ENCODE data around the gene PKDREJ.

DNA sequence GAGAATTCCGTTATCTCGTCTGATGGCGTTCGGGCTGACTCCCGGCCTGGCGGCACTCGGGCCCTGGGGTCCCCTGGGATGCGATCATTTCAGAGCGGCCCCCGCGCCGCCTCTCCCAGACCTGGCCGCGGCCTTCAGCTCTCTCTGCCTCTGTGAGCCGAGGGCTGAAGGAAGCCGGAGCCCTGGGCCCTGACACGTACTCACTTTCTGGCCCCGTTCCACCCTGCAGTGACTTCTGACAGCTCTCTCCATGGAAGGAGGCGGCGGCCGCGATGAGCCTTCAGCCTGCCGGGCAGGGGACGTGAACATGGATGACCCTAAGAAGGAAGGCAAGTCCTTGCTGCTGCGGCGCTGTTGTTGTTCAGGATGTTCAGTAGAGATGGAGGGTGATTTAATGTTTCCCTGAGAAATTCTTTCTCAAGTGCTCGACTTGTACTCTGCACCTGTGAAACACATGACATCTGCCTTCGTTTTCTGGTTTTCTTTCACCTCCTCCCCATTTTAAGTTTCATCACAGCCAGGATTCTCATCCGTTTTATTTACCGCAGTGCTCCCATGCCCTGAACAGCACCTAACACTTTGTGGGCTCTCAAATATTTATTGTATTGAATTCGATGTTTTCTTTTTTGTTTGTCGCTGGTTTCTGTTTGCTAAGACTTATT, 34.1 kb upstream of the PKDREJ start:
- TF ChIP-seq POLR2A (IDR thresholded peaks at IDR 0.05) = no peak
- TF ChIP-seq, protein P1, sequence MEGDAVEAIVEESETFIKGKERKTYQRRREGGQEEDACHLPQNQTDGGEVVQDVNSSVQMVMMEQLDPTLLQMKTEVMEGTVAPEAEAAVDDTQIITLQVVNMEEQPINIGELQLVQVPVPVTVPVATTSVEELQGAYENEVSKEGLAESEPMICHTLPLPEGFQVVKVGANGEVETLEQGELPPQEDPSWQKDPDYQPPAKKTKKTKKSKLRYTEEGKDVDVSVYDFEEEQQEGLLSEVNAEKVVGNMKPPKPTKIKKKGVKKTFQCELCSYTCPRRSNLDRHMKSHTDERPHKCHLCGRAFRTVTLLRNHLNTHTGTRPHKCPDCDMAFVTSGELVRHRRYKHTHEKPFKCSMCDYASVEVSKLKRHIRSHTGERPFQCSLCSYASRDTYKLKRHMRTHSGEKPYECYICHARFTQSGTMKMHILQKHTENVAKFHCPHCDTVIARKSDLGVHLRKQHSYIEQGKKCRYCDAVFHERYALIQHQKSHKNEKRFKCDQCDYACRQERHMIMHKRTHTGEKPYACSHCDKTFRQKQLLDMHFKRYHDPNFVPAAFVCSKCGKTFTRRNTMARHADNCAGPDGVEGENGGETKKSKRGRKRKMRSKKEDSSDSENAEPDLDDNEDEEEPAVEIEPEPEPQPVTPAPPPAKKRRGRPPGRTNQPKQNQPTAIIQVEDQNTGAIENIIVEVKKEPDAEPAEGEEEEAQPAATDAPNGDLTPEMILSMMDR (IDR thresholded peaks at IDR 0.05) = no peak

Data from ovary (tissue), 3 donors.